Subcutaneous abdominal adipose tissue (tissue), 5 donors: ENCODE results near the gene FICD.

ENCODE experiments used
- H3K27ac ChIP-seq: one replicate; pipeline ENCODE4 v1.7.0; 2013; ENCODE audit warnings: low read depth, mild to moderate bottlenecking, inconsistent platforms, low read length, moderate library complexity
- H3K27me3 ChIP-seq, 5 donors: one replicate each; pipeline ENCODE4 v1.7.0; 2013; ENCODE audit warnings: low read length in 5 of 5, inconsistent platforms in 1 of 5; ENCODE audit not compliant: control insufficient read depth in 5 of 5, insufficient read depth in 4 of 5
- H3K36me3 ChIP-seq, 5 donors: one replicate each; pipeline ENCODE4 v1.7.0; 2013; ENCODE audit warnings: low read length in 5 of 5; ENCODE audit not compliant: control insufficient read depth in 5 of 5, insufficient read depth in 5 of 5
- H3K4me1 ChIP-seq, 5 donors: one replicate each; pipeline ENCODE4 v1.7.0; 2013; ENCODE audit warnings: low read length in 5 of 5, mild to moderate bottlenecking in 3 of 5, moderate library complexity in 1 of 5; ENCODE audit not compliant: control insufficient read depth in 5 of 5, insufficient read depth in 5 of 5
- H3K4me3 ChIP-seq, 5 donors: one replicate each; pipeline ENCODE4 v1.7.0; 2013; ENCODE audit warnings: low read length in 5 of 5, low read depth in 1 of 5
- H3K9ac ChIP-seq, 5 donors: one replicate each; pipeline ENCODE4 v1.7.0; 2013; ENCODE audit warnings: low read length in 5 of 5, mild to moderate bottlenecking in 4 of 5, moderate library complexity in 3 of 5
- H3K9me3 ChIP-seq, 5 donors: one replicate each; pipeline ENCODE4 v1.7.0; 2013; ENCODE audit warnings: low read length in 5 of 5; ENCODE audit not compliant: control insufficient read depth in 5 of 5
- donor health status: healthy.
- donor health status: healthy.
- donor health status: healthy.
- donor health status: healthy.
- donor health status: healthy.

FICD gene

DNA sequence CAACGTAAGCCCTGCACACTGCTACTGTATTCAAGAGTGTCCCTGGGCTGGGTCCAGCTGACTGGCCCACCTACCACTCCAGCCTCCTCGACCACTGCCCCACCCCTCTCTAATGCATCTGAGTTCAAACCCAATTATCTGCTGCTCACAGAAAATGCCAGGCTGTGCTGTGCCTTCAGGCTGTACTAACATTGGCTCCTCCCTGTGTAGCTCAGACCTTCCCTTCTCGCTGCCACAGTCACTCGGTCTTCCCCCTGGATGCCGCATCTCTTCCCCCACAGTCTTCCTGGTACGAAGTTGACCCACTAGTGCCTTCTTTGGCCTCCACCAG lies 12.1 kb downstream of the FICD start:
- Histone ChIP-seq H3K27me3 (no peaks in the 10 kb centered on the region), H3K27ac (no peak overlapping the region), H3K4me3 (no peak overlapping the region), H3K9me3 (no peaks in the 10 kb centered on the region), H3K4me1 (no peaks in the 10 kb centered on the region), H3K9ac (no peak overlapping the region), H3K36me3 (peaks cover 25 to 99% (median 91%) of the 10 kb centered on the region in 5 donors)

- Histone ChIP-seq H3K4me1 (no peaks in the 10 kb centered on the region), H3K27ac (no peak overlapping the region), H3K9me3 (no peaks in the 10 kb centered on the region), H3K4me3 (no peak overlapping the region), H3K27me3 (no peaks in the 10 kb centered on the region), H3K9ac (no peak overlapping the region), H3K36me3 (peaks cover 28 to 96% (median 79%) of the 10 kb centered on the region in 5 donors)
Measured at GRCh38 chr12:108530161-108530560, 15.1 kb downstream of the FICD start.

DNA sequence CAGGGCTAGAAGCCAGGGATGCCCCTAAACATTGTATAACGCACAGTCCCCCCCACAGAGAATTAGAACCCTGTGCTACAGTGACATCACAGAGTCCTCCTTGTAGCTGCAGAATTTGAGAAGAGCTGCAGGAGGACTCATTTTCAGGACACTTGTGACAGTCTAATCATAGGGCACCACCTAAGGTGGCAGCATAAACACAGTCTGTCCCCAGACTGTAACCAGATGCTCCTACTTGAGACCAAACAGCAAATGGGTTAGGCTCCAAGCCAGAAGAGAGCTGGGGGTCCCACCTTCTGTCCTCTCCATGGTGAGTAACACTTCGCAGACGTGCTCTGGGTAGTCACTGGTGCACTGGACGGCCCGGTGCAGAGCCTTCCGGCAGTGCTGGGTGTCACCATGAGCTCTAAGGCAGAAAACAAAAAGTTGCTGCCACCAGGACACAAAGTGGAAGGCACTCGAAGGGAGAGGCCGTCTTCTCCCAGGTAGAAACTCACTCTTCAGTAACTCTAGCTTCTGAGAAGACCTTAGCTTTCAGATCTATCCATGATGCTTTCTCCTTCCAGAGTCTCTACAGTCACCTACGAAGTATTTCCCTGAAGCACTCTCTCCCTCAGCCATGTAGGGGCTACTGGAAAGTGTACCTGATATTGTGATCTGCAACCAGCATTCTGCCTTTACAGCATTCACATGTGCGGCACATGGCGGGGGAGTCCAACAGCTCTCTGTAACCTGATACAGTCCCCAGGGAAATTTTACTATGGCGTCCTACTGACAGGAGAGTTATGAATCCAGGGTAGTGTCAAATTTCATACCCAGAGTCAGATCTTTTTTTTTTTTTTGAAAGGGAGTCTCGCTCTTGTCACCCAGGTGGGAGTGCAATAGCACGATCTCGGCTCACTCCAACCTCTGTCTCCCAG lies 17.1 kb downstream of the FICD start:
- H3K9me3 ChIP-seq: no peaks in the 10 kb centered on the region
- H3K36me3 ChIP-seq: peaks cover 39 to 96% (median 79%) of the 10 kb centered on the region in 5 donors
- no peak overlapping the region for H3K9ac ChIP-seq
- H3K4me1 ChIP-seq: no peaks in the 10 kb centered on the region
- no peak overlapping the region for H3K4me3 ChIP-seq
- no peaks in the 10 kb centered on the region for H3K27me3 ChIP-seq
- no peak overlapping the region for H3K27ac ChIP-seq

DNA sequence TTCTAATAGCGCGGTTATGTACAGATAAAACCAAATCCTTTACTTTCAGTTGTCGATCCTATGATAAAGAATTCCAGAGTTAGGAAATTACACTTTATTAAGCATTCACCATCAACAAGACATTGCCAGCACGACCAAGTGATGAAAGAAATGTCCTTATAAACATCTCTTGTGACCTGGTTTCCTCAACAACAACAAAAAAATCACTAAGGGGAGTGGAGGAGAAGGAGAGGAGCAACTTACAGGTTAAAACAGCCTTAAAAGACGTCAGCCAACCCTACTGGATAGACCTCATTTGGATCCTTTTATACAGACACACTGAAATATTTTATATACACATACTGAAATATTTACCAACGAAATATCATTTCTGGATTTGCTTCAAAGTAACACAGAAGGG lies 23.1 kb downstream of the FICD start:
- H3K4me1 ChIP-seq: no peaks in the 10 kb centered on the region
- H3K36me3 ChIP-seq: peaks cover 45 to 70% (median 55%) of the 10 kb centered on the region in 5 donors
- H3K9me3 ChIP-seq: no peaks in the 10 kb centered on the region
- H3K9ac ChIP-seq: no peak overlapping the region
- H3K27me3 ChIP-seq: no peaks in the 10 kb centered on the region
- H3K4me3 ChIP-seq: no peak overlapping the region
- no peak overlapping the region for H3K27ac ChIP-seq

DNA sequence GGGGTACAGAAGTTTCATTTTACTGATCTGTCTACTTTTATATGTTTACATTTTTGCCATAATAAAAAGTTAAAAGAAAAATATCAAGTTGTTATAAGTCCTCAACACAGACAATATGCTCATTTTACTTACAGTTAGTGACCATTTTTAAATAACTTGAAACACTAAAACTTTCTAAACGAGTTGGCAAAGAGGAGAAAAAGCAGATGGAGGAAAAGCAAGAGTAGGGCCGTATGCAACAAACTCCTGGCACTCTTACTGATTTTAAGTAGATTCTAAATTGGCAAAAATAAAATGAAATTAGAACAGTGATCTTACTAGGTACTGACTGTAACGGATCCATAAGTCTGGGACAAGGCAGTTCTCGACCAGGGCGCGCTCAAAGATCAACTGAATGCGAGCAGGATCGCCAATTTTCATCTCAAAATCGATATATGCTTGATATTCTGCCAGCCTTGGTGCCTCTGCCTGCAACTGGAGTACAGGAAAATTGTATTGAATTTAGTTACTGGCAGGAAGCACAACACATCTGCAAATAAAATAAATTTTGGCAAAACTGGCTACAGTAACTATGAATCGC lies 23.6 kb downstream of the FICD start:
- H3K9ac ChIP-seq: no peak overlapping the region
- no peak overlapping the region for H3K4me3 ChIP-seq
- no peak overlapping the region for H3K27ac ChIP-seq
- no peaks in the 10 kb centered on the region for H3K27me3 ChIP-seq
- no peaks in the 10 kb centered on the region for H3K9me3 ChIP-seq
- no peaks in the 10 kb centered on the region for H3K4me1 ChIP-seq
- peaks cover 40 to 70% (median 60%) of the 10 kb centered on the region in 5 donors for H3K36me3 ChIP-seq

- H3K27ac ChIP-seq: no peak overlapping the region
- H3K36me3 ChIP-seq: peaks cover 30 to 67% (median 58%) of the 10 kb centered on the region in 5 donors
- peaks cover 0 to 4% (median 0%) of the 10 kb centered on the region in 5 donors for H3K4me1 ChIP-seq
- no peaks in the 10 kb centered on the region for H3K9me3 ChIP-seq
- no peak overlapping the region for H3K9ac ChIP-seq
- no peak overlapping the region for H3K4me3 ChIP-seq
- H3K27me3 ChIP-seq: no peaks in the 10 kb centered on the region
Measured at GRCh38 chr12:108542320-108542719, 27.2 kb downstream of the FICD start.

DNA sequence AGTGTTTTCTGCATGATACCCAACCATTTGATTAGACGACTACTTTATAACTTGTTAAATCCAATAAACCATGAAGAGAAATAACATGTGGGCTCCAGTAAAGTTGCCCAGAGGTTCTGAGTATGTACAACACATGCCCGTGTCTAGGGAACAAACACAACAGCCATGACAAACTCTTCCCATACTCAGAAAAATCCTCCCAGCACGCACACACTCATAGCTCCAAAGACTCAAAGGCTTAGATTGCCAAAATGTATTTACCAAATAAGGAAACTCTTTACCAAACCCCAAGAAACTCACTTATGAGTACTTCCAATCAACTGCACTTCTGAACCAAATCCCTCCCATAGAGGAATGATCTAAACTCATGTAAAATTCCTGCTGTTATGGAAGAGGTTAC lies 28.6 kb downstream of the FICD start:
- H3K4me1 ChIP-seq: peaks cover 0 to 12% (median 0%) of the 10 kb centered on the region in 5 donors
- no peak overlapping the region for H3K4me3 ChIP-seq
- H3K36me3 ChIP-seq: peaks cover 24 to 67% (median 55%) of the 10 kb centered on the region in 5 donors
- no peak overlapping the region for H3K9ac ChIP-seq
- H3K27me3 ChIP-seq: no peaks in the 10 kb centered on the region
- H3K27ac ChIP-seq: no peak overlapping the region
- H3K9me3 ChIP-seq: no peaks in the 10 kb centered on the region

GRCh38 chr12:108547686-108548085 lies 32.6 kb downstream of the FICD start:
- Histone ChIP-seq H3K9ac (no peak overlapping the region), H3K27me3 (no peaks in the 10 kb centered on the region), H3K27ac (no peak overlapping the region), H3K4me3 (no peak overlapping the region), H3K4me1 (peaks cover 0 to 12% (median 0%) of the 10 kb centered on the region in 5 donors), H3K9me3 (no peaks in the 10 kb centered on the region), H3K36me3 (peaks cover 17 to 60% (median 50%) of the 10 kb centered on the region in 5 donors)

DNA sequence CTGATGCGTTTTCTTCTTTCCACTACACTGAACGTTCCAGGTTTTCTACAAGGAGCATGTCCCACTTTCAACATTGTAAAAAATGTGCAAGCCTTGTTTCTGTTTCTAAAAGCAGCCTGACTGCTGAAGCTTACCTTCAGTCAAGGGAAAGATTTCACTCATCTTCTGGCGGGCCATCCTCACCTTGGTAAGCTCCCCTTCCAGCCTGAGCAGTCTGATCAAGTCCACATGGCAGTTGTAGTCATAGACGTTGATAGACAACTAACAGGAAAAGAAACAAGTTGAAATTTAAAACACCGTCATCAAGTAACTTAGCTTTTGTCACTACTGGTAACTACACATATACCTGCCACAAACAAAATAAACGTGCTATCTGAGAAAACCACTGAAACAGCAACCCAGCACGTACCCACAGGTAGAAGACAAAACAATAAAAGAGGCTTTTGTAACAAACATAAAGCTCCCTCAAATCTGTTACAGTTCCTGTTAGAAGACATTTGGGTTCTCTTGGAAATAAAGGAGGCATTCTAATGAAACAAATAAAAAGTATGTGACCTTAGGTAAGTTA lies 34.0 kb downstream of the FICD start:
- Histone ChIP-seq H3K4me1 (peaks cover 0 to 12% (median 0%) of the 10 kb centered on the region in 5 donors), H3K27me3 (no peaks in the 10 kb centered on the region), H3K9me3 (no peaks in the 10 kb centered on the region), H3K4me3 (no peak overlapping the region), H3K9ac (peak overlapping the region in 1 of 5 donors; percentile 51), H3K36me3 (peaks cover 11 to 46% (median 37%) of the 10 kb centered on the region in 5 donors), H3K27ac (no peak overlapping the region)

DNA sequence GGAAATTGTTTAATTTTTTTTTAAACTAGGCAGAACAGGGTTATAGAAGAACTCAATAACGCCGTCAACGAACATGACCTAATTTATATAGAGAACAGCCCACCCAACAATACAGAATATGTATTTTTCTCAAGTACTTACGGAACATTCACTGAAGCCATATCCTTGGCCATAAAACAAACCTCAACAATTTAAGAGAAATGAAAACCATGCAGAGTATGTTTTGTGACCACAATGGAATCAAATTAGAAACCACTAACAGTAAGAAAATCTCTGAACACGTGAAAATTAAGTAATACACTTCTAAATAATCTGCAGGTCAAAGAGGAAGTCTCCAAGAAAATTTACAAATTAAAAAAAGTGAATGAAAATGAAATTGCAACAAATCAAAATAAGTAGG lies 36.5 kb downstream of the FICD start:
- Histone ChIP-seq H3K4me3 (no peak overlapping the region), H3K27ac (no peak overlapping the region), H3K9me3 (no peaks in the 10 kb centered on the region), H3K9ac (no peak overlapping the region), H3K36me3 (peaks cover 9 to 26% (median 17%) of the 10 kb centered on the region in 5 donors), H3K27me3 (no peaks in the 10 kb centered on the region), H3K4me1 (peaks cover 0 to 13% (median 2%) of the 10 kb centered on the region in 5 donors)
